GM18520 (cell line): ENCODE measurements around the gene PC.
"Not testable (repeated sequence)": the region's sequence is repeated elsewhere in the genome, so short reads cannot be mapped to it uniquely, and the experiment has no call there.

Experiments
- ATAC-seq: cut with Tn5 transposase; IDR thresholded peaks from one replicate; pipeline ENCODE4 v1.9.1; 2021; ENCODE audit not compliant: unreplicated experiment

Gene PC

DNA sequence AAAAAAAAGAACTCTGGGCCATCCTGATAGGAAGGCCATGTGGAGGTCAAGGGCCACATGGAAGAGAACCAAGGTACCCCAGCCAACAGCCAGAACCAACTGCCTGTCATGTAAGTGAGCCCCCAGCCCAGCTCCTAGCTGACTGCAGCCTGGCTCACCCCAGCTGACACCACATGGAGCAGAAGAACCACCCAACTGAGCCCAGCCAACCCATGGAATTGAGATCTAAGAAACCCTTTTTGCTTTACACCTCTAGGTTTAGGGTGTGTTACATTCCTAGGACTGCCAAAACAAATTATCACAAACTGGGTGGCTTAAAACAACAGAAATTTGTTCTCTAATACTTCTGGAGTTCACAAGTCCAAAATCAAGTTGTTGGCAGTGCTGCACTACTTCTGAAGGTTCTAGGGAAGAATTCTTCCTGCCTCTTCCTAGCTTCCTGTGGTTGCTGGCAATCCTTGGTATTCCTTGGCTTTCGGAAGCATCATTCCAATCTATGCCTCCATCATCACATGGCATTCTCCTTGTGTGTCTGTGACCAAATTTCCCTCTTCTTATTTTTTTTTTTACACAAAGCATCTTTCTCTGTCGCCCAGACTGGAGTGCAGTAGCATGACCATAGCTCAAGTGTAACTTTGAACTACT is 21.3 kb upstream of the PC start:
- no peak for ATAC-seq

DNA sequence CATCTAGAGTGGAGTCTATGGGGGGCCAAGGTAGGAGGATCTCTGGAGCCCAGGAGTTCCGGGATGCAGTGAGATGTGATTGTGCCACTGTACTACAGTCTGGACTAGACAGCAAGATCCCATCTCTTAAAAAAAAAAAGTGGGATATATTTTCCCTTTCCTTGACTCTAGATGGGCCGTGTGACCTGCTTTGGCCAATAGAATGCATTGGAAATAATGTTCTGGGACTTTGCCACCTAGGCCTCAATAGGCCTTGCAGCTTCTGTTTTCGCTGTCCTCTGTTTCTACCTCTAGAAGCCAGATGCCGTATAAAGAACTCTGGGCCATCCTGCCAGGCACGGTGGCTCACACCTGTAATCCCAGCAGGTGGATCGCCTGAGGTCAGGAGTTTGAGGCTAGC is 20.5 kb upstream of the PC start:
- ATAC-seq = no peak

- no peak for ATAC-seq
These were observed 20.0 kb upstream of the PC start for GRCh38 chr11:66978229-66978628.

- ATAC-seq = no peak
These were observed 18.7 kb upstream of the PC start for GRCh38 chr11:66976925-66977324.

- no peak for ATAC-seq
These were observed 17.9 kb upstream of the PC start for GRCh38 chr11:66976028-66976467.

GRCh38 chr11:66975405-66976027 is 17.3 kb upstream of the PC start:
- ATAC-seq = no peak

GRCh38 chr11:66974724-66975404 is 16.7 kb upstream of the PC start, which contains the start of gene C11orf86:
TSS of gene C11orf86 (plus strand) at chr11:66975304. CDS start at chr11:66975363, 59 bp downstream.
- ATAC-seq = no peak

- no peak for ATAC-seq
These were observed 15.9 kb upstream of the PC start for GRCh38 chr11:66973956-66974580.

GRCh38 chr11:66971488-66971887 is 13.3 kb upstream of the PC start:
- no peak for ATAC-seq

DNA sequence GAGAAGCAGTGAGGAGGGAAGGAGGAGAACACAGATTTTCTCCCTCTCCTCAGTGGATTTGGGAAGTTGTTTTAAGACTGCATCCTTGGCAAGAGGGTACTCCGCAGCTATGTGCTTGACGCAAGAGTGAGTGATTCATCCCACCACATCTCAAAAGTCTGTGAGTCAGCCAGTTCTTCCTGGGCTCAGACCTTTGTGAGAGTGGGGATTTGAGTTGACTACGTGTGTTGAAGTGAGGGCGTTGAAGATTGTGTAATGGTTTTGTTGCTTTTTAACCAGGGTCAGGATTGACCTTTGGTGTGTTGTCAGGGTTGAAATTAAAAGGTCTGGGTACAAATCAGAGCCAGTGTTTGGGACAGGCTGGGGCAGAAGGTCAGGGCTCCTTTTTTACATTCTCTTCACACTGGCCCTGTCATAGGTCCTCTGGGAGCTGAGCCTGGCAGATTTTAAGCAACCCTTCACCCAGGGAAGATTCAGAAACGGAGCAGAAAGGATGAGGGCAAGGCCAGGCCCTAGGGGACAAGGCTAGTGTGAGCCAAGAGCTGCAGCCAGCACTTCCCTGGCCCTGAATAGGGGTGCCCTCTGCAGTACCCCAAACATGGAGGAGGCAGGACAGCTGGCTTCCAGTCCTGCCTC is 12.7 kb upstream of the PC start:
- ATAC-seq = no peak

DNA sequence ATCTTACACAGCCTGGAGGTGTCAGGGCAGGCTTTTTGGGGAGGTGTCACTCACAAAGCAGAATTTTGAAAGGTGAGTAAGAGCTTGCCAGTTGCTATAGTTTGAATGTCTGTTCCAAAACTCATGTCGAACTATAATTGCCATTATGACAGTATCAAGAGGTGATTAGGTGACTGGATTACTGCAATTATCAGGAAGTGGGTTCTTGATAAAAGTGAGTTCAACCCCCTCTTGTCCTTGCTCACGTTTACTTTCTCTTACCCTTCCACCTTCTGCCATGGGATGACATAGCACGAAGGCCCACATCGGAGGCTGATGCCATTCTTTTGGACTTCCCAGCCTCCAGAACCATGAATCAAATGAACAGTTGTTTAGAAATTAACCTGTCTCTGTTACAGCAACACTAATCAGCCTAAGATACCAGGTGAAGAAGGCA is 12.2 kb upstream of the PC start:
- no peak for ATAC-seq

DNA sequence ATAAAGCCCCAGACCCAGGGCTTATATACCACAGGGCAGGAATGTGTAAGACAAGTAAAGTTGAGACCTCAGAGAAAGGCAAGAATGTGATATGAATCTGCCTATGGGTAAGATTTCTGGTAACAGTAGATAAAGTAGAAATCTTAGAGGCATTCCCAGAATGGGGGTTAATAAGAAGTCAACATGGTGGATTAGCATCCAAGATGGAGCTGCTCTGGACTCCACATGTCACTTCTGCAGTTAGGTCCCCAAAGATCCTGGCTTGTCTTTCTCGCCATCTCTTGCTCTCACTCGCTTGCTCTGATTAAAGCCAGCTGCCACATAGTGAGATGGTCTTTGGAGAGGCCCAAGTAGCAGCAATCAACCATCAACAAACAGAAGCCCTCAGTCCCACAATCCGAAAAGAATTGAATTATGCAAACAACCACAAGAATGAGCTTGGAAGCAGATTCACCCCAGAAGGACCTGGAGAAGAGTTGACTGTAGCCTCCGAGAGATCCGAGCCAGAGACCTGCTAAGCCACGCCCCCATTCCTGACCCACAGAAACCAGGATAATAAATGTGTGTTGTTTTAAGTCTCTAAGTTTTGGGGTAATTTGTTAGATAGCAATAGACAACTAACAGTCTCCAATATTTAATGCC is 11.5 kb upstream of the PC start:
- no peak for ATAC-seq

DNA sequence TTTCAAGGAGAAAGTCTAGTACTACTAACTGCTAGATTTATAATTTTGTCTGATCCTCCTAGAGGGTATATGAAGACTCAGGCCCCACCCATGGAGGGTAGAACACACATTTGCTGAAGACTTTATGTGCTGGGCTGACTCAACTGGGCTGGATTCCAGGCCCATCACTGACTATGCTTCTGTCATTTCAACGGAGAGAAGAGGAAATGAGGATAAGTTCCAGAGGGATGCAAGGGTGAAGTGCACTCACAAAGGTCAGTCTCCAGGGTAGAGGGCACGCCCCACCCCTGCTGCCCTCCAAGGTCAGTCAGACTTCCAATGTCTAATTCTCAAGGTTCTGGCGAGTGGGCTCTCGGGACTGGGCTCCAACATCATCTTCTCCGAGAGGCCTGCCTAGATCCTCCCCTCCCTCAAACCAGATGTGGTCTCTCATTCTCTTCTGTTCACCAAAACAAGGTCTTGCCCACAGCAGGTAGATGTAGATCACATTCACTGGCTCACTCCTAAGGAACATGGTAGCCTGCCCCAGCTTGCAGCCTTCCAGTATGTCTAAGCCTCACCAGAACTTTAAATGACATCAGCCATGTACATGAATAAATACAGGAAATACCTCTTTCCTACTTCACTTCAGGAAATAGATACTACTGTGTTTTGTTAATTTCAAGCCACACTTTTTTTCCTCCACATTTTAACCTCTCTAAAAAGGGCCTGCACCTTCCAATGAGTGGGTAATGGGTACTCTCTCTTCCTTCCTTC is 9.7 kb upstream of the PC start:
- no peak for ATAC-seq

DNA sequence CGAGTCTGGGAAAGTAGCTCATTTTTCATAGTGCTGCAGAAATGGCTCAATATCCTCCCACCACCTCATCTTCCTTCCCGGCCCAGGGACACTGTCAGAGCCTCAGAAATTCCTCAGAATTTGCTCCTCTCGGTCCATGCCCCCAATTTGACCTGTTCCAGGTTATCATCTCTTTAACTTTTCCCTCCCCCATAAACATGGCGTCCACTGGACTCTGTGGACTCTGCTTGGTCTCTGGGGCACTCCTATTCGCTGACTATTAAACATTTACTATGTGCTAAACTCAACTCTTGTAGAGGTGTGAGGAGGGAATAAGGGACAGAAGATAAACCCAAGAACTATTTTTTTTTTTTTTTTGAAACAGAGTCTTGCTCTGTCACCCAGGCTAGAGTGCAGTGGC is 8.2 kb upstream of the PC start:
- ATAC-seq = no peak

- no peak for ATAC-seq
These were observed 6.3 kb upstream of the PC start for GRCh38 chr11:66964495-66964894.

GRCh38 chr11:66962801-66963200 is 4.6 kb upstream of the PC start:
- ATAC-seq = no peak

DNA sequence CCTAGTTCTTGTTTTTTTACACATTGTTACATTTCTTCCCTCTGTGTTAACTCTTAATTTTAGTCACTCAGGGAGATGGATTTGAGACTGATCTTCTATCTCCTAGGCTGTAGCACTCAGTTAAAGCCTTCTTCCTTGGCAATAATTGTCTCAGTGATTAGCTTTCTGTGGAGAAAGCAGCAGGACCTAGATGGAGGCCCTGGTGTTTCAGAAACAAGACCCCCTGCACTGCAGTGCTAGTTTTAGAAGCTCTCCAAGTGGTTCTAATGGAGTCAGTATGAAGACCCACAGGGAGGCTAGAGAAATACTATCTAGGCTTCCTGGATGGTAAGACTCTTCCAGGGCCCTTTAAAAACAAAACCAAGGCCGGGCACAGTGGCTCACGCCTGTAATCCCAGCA is 4.1 kb upstream of the PC start:
- no peak for ATAC-seq

DNA sequence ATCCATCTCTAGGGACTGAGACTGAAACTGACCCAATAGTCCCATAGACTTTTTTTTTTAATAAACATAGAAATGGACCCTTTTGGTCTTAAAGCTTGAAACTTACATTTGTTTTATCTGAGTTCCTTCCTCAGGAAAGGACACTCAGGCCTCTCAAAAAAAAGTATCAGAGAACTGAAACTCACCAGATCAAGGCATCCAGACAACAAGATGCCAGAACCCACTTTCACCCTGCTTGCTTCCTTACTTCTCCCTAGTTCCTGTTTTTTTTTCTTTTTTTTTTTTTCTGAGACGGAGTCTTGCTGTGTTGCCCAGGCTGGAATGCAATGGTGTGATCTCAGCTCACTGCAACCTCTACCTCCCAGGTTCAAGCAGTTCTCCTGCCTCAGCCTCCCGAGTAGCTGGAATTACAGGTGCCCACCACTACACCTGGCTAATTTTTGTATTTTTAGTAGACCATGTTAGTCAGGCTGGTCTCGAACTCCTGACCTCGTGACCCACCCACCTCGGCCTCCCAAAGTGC is 3.6 kb upstream of the PC start:
- not testable (repeated sequence) for ATAC-seq

DNA sequence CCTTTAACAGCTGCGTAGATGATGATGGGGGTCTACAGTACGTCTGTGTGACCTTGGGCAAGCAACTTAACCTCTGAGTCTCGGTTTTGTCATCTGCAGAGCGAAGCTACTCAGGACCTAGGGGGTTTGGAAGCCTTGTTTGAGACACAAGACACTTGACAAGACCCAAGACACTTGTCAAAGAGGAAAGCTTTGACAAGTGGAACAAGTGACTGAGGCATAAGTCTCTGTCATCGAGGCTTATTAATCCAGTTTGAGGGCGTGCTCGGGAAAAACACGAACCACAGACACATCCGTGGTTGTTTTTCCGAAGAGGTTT is 732 bp upstream of the PC start:
- ATAC-seq = no peak

DNA sequence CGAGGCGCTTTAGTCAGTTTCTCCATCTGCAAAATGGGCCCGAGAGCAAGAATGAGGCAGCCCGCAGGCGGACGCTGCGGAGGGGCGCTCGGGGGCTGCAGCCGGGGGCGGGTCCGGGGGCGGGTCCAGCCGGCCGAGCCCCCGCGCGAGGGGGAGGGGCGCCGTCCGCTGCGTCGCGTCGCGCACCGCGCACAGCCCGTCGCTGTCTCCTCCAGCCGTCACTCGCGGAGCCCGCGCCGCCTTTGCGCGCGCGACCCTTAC is 282 bp downstream of the PC start:
- no peak for ATAC-seq
